GM12878 (cell line): ENCODE results near the gene CPT2.

Source experiments
- EED ChIP-seq: sonication (generic); IDR thresholded peaks from 2 replicates; pipeline ENCODE4 v1.6.1; 2016; ENCODE audit warnings: antibody characterized with exemption, low read depth
- PKNOX1 ChIP-seq: fragments of 450-650 bp; IDR thresholded peaks from 2 replicates; pipeline ENCODE4 v1.6.1; 2016; ENCODE audit warnings: mild to moderate bottlenecking
- RAD21 ChIP-seq: IDR thresholded peaks from 2 replicates; pipeline ENCODE4 v1.6.1; 2011; ENCODE audit warnings: mild to moderate bottlenecking, low read depth, low read length, moderate library complexity; ENCODE audit not compliant: insufficient read depth
- SP1 ChIP-seq: IDR thresholded peaks from one replicate; pipeline ENCODE4 v1.6.1; 2011; ENCODE audit warnings: low read depth, low read length
- TF ChIP-seq, protein P1 (sequence below), 3 experiments: IDR thresholded peaks in 2 of 3; conservative IDR thresholded peaks in 1 of 3; 2 replicates each; pipeline ENCODE4 v1.5.1; 2011; ENCODE audit warnings: low read depth in 3 of 3, low read length in 3 of 3, mild to moderate bottlenecking in 3 of 3, control low read depth in 2 of 3, moderate library complexity in 2 of 3, inconsistent platforms in 1 of 3, mixed read lengths in 1 of 3; ENCODE audit not compliant: control insufficient read depth in 2 of 3, insufficient read depth in 1 of 3; ENCODE audit errors: extremely low read depth in 1 of 3
- TF ChIP-seq, protein P2 (sequence below): IDR thresholded peaks from 2 replicates; pipeline ENCODE4 v1.6.1; 2012; ENCODE audit warnings: mild to moderate bottlenecking, low read depth, low read length

- TF ChIP-seq, protein P1, sequence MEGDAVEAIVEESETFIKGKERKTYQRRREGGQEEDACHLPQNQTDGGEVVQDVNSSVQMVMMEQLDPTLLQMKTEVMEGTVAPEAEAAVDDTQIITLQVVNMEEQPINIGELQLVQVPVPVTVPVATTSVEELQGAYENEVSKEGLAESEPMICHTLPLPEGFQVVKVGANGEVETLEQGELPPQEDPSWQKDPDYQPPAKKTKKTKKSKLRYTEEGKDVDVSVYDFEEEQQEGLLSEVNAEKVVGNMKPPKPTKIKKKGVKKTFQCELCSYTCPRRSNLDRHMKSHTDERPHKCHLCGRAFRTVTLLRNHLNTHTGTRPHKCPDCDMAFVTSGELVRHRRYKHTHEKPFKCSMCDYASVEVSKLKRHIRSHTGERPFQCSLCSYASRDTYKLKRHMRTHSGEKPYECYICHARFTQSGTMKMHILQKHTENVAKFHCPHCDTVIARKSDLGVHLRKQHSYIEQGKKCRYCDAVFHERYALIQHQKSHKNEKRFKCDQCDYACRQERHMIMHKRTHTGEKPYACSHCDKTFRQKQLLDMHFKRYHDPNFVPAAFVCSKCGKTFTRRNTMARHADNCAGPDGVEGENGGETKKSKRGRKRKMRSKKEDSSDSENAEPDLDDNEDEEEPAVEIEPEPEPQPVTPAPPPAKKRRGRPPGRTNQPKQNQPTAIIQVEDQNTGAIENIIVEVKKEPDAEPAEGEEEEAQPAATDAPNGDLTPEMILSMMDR (IDR thresholded peaks at IDR 0.05 in 2 of 3, conservative IDR thresholded peaks at IDR 0.05 in 1 of 3; ENCODE audit: control insufficient read depth in 2 of 3, extremely low read depth in 1 of 3, insufficient read depth in 1 of 3, low read depth in 3 of 3, low read length in 3 of 3) = no peak
- TF ChIP-seq SP1 = no peak
- no peak for TF ChIP-seq PKNOX1
- TF ChIP-seq RAD21 = no peak
- TF ChIP-seq EED = no peak
- TF ChIP-seq, protein P2, sequence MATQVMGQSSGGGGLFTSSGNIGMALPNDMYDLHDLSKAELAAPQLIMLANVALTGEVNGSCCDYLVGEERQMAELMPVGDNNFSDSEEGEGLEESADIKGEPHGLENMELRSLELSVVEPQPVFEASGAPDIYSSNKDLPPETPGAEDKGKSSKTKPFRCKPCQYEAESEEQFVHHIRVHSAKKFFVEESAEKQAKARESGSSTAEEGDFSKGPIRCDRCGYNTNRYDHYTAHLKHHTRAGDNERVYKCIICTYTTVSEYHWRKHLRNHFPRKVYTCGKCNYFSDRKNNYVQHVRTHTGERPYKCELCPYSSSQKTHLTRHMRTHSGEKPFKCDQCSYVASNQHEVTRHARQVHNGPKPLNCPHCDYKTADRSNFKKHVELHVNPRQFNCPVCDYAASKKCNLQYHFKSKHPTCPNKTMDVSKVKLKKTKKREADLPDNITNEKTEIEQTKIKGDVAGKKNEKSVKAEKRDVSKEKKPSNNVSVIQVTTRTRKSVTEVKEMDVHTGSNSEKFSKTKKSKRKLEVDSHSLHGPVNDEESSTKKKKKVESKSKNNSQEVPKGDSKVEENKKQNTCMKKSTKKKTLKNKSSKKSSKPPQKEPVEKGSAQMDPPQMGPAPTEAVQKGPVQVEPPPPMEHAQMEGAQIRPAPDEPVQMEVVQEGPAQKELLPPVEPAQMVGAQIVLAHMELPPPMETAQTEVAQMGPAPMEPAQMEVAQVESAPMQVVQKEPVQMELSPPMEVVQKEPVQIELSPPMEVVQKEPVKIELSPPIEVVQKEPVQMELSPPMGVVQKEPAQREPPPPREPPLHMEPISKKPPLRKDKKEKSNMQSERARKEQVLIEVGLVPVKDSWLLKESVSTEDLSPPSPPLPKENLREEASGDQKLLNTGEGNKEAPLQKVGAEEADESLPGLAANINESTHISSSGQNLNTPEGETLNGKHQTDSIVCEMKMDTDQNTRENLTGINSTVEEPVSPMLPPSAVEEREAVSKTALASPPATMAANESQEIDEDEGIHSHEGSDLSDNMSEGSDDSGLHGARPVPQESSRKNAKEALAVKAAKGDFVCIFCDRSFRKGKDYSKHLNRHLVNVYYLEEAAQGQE = no peak
Measured at GRCh38 chr1:53172426-53173128, 24.0 kb upstream of the CPT2 start.
